Activated T-helper 1 cell treated with Interleukin-2 at 50 U/mL for 16 hours (primary cell): Measurements from ENCODE around the gene DOCK7.
"Not testable (repeated sequence)": the region's sequence is repeated elsewhere in the genome, so short reads cannot be mapped to it uniquely, and the experiment has no call there.

Experiments used
- DNase-seq: peaks from one replicate; pipeline ENCODE4 v3.0.0-alpha.2; 2020; ENCODE audit warnings: low read depth

The DOCK7 gene

DNA sequence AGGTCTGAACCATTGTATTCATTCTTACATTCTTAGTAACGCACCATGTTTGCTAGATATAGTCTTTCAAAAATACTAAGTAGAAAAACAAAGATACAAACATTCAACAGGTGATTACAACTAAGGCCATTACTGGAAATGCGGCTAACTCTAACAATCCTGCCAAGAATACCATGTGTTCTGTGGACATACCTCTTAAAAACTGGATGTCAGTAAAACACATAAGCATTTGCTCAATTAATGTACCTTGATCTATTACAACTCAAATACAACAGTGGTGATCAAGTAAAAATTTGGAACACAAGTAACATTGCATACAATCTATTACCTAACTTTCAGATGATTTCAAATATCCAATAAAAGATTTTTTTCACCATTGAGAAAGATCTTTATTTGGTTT lies 75.4 kb downstream of the DOCK7 start:
- DNase-seq: no peak

DNA sequence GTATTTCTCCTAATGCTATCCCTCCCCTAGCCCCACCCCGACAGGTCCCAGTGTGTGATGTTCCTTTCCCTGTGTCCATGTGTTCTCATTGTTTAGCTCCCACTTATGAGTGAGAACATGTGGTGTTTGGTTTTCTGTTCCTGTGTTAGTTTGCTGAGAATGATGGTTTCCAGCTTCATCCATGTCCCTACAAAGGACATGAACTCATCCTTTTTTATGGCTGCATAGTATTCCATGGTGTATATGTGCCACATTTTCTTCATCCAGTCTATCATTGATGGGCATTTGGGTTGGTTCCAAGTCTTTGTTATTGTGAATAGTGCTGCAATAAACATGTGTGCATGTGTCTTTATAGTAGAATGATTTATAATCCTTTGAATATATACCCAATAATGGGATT lies 77.6 kb downstream of the DOCK7 start:
- not testable (repeated sequence) for DNase-seq

DNA sequence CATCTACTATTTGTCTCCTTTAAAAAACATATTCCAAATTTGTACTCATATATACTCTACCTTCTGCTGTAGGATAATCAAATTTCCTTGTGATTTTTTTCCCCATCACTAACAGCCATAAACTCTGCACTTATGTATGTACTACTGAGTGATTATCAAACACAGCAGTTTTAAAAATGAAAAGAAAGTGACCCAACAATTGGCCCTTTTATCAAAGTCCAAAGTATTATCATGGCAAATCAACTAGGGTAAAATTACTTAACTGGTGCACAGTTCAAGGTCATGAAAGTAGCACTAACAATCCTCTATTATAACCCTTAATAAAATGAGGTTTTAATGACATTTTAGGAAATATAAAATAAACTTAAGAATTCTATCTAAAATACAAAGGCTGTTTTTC lies 79.3 kb downstream of the DOCK7 start:
- no peak for DNase-seq

DNA sequence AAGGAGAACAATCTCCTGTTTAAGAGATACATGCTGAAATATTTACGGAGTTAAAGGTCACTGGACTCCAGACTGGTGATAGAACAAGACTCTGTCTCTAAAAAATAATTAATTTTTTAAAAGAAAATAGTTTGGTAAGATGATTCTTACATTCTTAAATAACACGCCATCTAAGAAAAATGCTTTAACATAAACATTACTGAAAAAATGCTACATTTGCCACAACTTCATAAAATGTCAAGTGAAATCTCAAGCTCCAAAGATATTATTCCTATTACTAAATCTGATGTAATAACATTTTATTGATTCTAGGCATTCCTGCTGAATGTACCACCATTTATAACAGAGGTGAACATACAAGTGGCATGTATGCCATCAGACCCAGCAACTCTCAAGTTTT lies 86.7 kb downstream of the DOCK7 start:
- no peak for DNase-seq

DNA sequence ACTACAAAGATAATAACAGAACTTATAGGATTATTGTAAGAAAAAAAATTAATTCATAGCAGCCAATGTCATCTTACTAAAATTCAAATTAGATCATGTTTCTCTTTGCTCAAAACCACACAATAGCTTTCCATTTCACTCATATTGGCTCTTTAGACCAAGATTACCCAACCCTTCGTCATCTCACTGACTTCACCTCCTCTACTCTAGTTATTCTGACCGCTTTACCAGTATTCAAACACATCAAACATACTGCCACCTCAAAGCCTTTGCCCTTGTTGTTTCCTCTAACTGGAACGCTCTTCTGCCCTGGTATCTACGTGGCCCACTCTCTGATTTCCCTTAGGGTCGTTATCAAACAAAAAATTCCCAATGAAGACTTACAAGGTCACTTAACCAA lies 89.1 kb downstream of the DOCK7 start:
- no peak for DNase-seq

DNA sequence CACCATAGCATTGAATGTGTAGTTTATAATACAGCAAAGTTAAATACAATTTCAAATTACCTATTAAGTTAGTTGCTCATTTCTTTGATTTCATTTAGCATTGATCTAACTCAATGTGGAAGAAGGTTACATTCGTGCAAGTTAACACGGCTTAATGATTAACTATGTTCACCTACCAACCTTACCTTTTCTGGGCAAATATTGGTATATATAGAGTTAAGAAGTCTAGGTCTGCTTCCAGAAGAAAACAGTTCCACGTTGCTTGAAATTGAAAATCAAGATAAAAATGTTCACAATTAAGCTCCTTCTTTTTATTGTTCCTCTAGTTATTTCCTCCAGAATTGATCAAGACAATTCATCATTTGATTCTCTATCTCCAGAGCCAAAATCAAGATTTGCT lies 90.9 kb downstream of the DOCK7 start, which contains the start of gene ANGPTL3:
Gene ANGPTL3, plus strand, starts transcription at position 240 of the 400 bp plus-strand sequence. Its CDS starts 47 bp downstream, at position 287.
- DNase-seq: no peak

DNA sequence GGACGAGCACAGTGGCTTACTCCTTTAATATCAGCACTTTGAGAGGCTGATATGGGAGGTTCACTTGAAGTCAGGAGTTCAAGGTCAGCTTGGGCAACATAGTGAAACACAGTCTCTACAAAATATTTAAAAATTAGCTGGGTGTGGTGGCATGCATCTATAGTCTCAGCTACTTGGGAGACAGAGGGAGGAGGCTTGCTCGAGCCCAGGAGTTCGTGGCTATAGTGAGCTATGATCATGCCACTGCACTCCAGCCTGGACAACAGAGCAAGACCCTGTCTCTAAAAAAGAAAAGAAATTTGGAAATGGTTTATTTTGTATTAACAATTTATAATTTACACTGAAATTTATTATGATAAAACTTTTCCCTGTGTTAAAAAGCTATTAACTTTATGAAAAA lies 92.5 kb downstream of the DOCK7 start:
- DNase-seq: no peak

DNA sequence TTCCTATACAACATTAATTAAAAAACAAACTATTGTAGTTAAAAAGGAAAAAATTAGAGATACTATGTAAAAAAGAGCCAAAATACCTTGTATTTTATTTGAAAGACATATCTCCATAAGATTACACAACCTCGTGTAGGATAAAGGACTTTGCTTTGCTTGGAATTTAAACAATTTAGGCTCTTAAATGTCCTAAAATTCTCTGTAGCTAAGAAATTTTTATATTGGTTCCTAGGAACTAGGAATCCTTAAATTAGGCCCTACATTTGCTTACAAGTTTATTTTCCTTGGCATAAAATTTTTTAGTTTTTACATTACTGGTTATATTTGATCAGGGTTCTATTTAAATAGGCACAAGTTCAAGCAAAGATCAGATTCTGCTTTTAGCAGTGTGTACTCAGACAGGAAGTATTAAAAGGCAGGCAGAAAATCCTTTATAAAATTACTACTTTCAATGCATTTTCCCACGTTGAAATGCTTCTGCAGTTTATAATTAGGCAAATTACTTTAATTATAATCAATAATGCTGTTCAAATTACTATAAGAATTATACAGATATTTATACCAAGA lies 94.3 kb downstream of the DOCK7 start:
- no peak for DNase-seq

DNA sequence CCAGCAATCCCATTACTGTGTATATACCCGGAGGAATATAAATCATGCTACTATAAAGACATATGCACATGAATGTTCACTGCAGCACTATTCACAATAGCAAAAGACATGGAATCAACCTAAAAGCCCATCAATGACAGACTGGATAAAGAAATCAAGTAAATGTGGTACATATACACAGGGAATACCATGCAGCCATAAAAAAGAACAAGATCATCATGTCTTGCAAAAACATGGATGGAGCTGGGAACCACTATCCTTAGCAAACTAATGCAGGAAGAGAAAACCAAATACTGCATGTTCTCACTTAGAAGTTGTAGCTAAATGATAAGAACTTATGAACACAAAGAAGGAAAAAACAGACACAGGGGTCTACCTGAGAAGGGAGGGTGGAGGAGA lies 97.2 kb downstream of the DOCK7 start:
- DNase-seq: no peak

DNA sequence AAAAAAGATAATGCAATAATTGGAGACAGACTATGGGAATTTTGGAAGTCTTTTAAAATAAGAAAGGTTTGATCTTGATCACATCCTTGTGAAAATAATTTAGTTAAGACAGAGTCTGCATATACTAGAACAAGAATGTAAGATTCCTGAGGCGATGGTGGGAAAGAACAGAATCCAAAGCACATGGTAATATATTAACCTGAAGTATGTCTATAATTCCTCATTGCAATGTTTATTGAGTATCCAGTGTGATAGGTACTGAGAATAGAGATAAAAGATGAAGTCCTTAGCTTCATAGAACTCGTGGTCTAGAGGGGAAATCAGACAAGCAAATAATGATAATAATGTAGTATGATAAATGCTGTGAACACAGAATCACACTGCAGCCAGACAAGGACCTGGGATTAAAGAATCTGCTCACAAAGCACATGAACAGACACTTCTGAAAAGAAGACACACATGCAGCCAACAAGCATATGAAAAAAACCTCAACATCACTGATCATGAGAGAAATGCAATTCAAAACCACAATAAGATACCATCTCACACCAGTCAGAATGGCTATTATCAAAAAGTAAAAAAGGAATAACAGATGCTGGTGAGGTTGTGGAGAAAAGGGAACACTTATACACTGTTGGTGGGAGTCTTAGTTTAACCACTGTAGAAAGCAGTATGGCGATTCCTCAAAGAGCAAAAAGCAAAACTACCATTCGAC lies 97.8 kb downstream of the DOCK7 start:
- no peak for DNase-seq

DNA sequence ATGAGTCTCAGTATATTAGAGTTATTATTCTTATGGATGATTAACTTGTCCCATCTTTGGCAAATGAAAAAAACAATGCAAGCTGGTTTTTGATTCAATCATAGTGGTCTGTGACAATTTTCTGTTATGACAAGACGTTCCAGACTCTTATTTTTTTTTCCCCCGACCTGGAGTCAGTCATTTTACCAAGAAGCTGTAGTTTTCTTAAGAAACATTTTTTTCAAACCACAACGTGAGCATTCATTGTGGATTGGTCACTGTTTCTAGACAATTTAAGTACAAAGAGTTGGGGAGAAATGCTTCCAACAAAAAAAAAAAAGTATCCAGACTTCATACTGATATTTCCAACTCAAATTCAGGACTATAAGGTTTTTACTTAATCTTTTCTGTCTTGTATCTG lies 98.9 kb downstream of the DOCK7 start:
- no peak for DNase-seq

DNA sequence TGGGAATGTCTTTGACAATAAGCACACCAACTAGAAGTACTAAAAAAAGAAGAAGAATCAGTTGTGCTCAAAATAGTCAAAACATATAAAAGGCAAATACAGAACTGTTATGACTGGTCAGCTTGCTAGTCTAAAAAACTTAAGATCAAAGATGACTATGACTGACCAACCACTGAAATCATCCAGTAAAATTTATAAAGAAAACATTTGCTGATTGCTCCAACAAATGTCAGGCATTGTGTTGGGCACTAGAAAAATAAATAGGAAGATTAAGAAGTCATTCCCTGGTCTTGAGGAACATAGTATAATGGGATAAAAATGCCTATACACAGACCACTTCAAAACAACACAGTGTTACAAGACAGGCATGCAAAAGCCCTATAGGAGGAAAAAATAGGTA lies 100.2 kb downstream of the DOCK7 start:
- no peak for DNase-seq

DNA sequence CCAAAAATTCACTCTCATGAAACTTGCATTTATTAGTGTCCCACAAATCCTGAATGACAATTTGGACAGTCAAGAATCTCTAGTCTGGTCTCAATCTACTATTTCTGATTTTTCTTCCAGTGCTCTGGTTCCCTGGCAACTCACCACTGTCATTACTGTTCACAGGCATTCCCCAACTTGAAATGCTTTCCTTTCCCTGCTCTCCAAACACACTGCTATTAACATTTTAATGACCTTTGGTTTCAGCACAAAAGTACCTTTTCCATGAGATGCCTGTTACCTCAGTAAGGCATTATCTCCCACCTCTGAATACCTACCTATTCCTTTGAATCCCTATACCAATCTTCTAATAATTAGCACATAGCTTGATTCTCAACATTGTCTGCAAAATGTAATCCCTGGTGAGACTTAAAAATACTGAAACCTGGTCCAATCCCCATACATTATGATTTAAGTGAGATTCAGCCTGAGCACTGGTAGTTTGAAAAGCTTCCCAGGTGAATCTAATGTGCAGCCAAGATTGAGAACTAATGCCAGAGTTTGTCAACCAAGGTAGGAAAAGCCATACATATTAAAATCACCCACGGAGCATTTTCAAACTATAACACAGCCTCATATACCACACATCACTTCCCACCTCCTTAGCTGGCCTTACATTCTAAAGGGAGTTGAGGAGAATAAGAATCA lies 102.6 kb downstream of the DOCK7 start:
- DNase-seq: no peak

DNA sequence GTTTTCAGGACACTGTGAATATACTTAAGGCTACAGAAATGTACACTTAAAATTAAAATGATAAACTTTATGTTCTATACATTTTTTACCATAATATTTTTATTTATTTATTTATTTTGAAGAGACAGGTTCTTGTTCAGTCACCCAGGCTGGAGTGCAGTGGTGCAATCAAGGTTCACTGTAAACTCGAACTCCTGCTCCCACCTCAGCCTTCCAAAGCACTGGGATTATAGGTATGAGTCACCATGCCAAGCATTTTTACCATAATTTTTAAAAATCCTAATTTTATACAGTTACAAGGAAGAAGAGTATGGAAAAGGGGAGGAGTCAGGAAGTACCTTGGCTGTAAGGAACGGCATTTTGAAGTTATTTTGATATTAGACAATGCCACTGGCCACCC lies 114.5 kb downstream of the DOCK7 start:
- no peak for DNase-seq

DNA sequence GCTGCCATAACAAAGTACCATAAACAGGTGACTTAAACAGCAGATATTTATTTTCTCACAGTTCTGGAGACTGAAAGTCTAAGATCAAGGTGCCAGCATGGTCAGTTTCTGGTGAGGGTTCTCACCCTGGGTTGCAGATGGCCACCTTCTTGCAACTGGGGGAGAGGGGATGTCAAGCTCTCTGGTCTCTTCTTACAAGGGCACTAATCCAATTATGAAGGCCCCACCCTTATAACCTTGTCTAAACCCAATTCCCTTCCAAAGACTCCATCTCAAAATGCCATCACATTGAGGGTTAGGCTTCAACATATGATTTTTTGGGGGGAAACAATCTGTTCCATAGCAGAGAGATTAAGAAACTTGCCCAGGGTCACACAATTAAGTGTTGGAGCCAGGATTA lies 115.7 kb downstream of the DOCK7 start:
- no peak for DNase-seq

DNA sequence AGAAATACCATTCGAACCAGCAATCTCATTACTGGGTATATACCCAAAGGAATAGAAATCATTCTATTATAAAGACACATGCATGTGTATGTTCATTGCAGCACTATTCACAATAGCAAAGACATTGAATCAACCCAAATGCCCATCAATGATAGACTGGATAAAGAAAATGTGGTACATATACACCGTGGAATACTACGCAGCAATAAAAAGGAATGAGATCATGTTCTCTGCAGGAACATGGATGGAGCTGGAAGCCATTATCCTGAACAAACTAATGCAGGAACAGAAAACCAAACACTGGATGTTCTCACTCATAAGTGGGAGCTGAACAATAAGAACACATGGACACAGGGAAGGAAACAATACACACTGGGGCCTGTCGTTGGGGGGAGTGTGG lies 116.7 kb downstream of the DOCK7 start:
- not testable (repeated sequence) for DNase-seq

DNA sequence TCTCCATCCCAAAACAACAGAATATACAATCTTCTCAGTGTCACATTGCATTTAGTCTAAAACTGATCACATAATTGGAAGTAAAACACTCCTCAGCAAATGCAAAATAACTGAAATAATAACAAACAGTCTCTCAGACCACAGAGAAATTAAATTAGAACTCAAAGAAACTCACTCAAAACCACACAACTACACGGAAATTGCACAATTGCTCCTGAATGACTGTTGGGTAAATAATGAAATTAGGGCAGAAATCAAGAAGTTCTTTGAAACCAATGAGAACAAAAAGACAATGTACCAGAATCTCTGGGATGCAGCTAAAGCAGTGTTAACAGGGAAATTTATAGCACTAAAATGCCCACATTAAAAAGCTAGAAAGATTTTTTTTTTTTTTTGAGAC lies 120.3 kb downstream of the DOCK7 start:
- not testable (repeated sequence) for DNase-seq

DNA sequence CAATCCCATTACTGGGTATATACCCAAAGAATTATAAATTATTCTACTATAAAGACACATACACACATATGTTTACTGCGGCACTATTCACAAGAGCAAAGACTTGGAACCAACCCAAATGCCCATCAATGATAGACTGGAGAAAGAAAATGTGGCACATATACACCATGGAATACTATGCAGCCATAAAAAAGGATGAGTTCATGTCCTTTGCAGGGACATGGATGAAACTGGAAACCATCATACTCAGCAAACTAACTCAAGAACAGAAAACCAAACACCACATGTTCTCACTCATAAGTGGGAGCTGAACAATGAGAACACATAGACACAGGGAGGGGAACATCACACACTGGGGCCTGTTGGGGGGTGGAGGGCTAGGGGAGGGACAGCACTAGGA lies 121.0 kb downstream of the DOCK7 start:
- not testable (repeated sequence) for DNase-seq

DNA sequence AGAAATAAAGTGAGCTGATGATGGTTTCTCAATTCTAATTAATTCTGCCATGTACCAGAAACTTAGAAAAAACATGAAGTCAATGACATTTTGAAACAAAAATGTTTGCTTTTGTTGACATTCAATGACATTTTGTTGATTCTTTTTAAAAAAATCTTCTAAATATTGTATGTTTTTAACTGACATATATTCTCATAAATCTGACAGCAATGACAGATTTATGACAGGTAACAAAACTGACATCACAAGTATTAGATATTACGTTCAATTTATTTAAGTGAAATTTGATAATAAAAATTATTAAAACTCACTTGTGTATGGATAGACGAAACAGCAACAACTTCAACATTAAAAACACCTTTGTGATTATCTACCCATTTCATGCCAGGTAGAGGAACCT lies 126.9 kb downstream of the DOCK7 start:
- DNase-seq: no peak

DNA sequence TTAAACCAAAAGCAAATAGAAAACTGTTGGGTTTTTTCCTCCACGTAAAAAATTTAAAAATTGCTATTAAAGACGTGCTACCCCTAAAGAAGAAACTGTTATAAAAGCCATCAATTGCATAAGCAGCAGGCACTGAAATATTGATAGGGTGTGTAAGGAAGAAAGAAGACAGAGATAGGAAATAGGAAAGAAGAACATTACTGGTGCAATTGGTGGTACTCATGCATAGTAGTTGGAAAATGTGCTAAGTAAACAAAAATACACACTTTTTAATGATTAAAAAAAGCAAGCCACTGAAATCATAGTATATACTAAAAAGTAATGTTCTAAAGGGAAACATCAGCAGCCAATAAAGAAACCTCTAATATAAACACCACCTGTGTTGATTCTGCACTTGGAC lies 143.6 kb downstream of the DOCK7 start:
- DNase-seq: no peak

DNA sequence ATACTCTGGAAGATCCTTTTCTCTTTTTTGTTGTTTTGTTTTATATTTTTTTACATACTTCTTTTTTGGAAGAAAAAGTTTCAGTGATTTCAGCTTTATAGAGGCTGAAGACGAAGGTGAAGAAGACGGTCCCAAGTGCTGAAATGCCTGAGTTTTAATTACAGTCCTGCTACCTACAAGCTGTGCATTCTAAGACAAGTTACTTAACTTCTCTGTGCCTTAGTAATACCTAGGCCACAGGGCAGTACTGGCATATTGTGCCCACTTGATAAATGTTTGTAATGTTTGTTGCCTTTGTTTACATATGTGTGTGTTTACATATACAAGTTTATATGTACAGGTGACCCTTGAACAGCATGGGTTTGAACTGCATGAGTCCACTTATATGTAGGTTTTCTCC lies 147.1 kb downstream of the DOCK7 start:
- DNase-seq: no peak

DNA sequence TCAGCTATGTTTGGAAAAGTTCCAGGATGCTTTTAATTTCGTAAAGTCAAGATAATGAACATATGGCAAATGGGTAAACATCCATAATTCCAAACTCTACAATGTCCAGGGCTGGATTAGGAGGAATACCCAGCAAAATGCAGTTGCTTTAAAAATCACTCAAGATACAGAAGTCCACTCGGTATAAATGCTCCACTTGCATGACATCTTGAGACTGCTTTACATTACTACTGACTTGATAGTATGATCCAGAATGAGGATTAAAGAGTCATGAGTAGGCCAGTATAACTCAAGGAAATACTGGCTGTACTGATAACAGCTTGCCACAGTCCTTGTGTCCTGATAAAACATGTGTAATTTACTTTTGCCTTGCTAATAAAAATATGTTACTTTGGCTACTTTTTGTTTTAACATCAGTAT lies 149.1 kb downstream of the DOCK7 start:
- DNase-seq: no peak

DNA sequence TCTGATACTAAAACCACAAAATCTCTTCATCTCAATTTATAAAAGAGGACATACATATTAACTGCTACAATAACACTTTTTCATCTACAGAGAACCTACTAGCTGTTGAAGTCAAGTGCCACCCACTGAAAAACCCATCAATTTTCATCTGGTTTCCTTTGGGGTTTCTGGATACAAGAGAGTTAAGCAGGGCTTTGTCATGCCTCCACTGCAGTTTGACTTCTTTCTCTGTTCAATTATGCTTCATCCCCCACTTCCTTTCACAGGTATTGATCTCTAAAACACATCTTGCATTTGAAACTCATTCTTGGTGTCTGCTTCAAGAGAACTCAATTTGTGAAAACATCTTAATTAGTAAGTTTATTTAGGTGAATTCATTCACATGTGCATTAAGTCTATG lies 151.3 kb downstream of the DOCK7 start:
- DNase-seq: no peak
